Peyer's patch (tissue), 4 donors: ENCODE measurements around the gene BDKRB2.

Source experiments
- CTCF ChIP-seq, 6 experiments: fragments of 450-650 bp in 4 of 6; fragments of 200-600 bp in 2 of 6; sonication (generic) in 1 of 6; IDR thresholded peaks; one replicate each; pipeline ENCODE4 v1.5.1; 2017 to 2019; ENCODE audit warnings: antibody characterized with exemption in 6 of 6, mild to moderate bottlenecking in 3 of 6, moderate library complexity in 1 of 6
- POLR2A ChIP-seq, 2 donors: fragments of 450-650 bp; IDR thresholded peaks; one replicate each; pipeline ENCODE4 v1.5.1; 2017; ENCODE audit warnings: antibody characterized with exemption in 2 of 2, mild to moderate bottlenecking in 2 of 2, moderate library complexity in 2 of 2

GRCh38 chr14:96189281-96189711 lies 15.3 kb upstream of the BDKRB2 start:
- TF ChIP-seq CTCF (IDR thresholded peaks at IDR 0.05) (no peak), POLR2A (IDR thresholded peaks at IDR 0.05) (no peak)
